ENCODE measurements around the gene HIC1.

The HIC1 gene

DNA sequence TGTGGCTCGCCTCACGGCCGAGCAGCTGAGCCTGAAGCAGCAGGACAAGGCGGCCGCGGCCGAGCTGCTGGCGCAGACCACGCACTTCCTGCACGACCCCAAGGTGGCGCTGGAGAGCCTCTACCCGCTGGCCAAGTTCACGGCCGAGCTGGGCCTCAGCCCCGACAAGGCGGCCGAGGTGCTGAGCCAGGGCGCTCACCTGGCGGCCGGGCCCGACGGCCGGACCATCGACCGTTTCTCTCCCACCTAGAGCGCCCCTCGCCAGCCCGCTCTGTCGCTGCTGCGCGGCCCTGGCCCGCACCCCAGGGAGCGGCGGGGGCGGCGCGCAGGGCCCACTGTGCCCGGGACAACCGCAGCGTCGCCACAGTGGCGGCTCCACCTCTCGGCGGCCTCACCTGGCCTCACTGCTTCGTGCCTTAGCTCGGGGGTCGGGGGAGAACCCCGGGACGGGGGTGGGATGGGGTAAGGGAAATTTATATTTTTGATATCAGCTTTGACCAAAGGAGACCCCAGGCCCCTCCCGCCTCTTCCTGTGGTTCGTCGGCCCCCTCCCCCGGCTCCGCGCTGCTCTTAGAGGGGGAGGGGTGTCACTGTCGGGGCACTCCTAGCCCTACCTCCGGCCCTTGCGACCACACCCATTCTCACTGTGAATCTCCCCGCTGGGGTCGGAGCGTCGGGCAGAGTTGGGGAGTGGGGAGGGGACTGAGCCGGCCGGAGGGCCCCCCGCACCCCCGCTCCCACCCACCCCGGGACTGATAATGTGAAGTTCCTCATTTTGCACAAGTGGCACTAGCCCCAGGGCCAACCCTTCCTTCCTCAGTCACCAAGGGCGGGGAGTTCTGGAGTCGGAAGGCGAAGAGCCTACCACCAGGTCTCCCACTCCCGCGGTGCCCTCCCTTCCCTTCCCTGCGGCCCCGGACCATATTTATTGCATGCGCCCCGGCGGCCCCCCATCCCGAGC lies 4.0 kb downstream of the HIC1 start:
- TF ChIP-seq POLR2AphosphoS5 (IDR thresholded peaks at IDR 0.05; ENCODE audit: low read depth) (no peak), GABPA (IDR thresholded peaks at IDR 0.05; ENCODE audit: low read depth) (no peak), SPI1 (IDR thresholded peaks at IDR 0.05; ENCODE audit: borderline replicate concordance, low read depth) (peak; percentile 4; the same call in 1 of the 2 replicates), REST (IDR thresholded peaks at IDR 0.05; ENCODE audit: insufficient replicate concordance, low read depth) (no peak)
- TF ChIP-seq, protein P1, sequence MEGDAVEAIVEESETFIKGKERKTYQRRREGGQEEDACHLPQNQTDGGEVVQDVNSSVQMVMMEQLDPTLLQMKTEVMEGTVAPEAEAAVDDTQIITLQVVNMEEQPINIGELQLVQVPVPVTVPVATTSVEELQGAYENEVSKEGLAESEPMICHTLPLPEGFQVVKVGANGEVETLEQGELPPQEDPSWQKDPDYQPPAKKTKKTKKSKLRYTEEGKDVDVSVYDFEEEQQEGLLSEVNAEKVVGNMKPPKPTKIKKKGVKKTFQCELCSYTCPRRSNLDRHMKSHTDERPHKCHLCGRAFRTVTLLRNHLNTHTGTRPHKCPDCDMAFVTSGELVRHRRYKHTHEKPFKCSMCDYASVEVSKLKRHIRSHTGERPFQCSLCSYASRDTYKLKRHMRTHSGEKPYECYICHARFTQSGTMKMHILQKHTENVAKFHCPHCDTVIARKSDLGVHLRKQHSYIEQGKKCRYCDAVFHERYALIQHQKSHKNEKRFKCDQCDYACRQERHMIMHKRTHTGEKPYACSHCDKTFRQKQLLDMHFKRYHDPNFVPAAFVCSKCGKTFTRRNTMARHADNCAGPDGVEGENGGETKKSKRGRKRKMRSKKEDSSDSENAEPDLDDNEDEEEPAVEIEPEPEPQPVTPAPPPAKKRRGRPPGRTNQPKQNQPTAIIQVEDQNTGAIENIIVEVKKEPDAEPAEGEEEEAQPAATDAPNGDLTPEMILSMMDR (IDR thresholded peaks at IDR 0.05; ENCODE audit: insufficient read depth, low read length) = peak; percentile 18
- H3K27me3 ChIP-seq (ENCODE audit: insufficient read depth, poor library complexity, severe bottlenecking) = peaks cover 8% of the 10 kb centered on the region
- peak overlapping the region; percentile 66 for H3K27ac ChIP-seq (replicated peaks)
- DNase-seq (ENCODE audit: low read depth in 1 of 2, low spot score in 1 of 2) = peak in 1 of 2 experiments; percentile 76
- peak overlapping the region; percentile 25 for H3K4me3 ChIP-seq (replicated peaks; ENCODE audit: insufficient read depth, low read length)

DNA sequence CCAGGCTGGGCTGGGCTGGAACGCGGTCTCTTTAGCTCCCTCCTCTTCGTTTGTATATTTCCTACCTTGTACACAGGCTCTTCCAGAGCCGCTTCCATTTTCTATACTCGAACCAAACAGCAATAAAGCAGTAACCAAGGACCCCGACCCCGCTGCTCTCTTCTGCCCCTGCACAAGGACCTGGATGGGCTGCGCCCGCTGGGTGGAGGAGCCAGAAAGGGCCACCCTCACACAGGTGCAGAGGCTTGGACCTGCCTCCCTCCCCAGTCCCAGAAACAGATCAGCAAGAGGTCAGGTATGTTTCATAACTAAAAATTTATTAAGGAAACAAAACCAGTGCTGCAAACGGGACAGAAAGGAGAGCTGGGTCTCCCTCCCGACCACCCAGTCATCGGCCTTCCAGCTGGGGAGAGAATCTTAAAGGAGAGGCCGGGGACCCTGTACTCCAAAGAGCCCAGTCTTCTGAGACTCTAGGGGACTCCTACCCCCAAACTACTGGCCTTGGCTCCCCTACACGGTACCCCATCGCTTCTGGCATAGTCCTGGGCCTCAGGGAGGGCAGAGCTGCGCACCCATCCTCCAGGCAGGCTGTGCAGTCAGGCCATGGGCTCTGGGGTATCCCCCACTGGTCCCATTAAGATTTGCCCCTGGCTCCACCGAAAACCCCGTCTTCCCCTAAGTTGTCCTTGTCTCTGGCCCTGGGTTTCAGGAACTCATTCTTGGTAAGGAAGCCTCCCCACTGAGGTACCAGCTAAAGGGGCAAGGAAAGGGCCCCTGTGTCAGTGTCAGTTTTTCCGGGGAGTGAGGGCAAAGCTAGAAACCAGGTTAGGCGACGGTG lies 4.9 kb downstream of the HIC1 start:
- no peak for TF ChIP-seq REST (IDR thresholded peaks at IDR 0.05; ENCODE audit: insufficient replicate concordance, low read depth)
- no peak for TF ChIP-seq SPI1 (IDR thresholded peaks at IDR 0.05; ENCODE audit: borderline replicate concordance, low read depth)
- Histone ChIP-seq H3K4me3 (replicated peaks; ENCODE audit: insufficient read depth, low read length) (no peak overlapping the region), H3K27me3 (ENCODE audit: insufficient read depth, poor library complexity, severe bottlenecking) (no peaks in the 10 kb centered on the region), H3K27ac (replicated peaks) (peak overlapping the region; percentile 66)
- DNase-seq (ENCODE audit: low read depth in 1 of 2, low spot score in 1 of 2) = no peak

- Histone ChIP-seq H3K4me3 (replicated peaks; ENCODE audit: insufficient read depth, low read length) (no peak overlapping the region), H3K27ac (replicated peaks) (no peak overlapping the region), H3K27me3 (ENCODE audit: insufficient read depth, poor library complexity, severe bottlenecking) (no peaks in the 10 kb centered on the region)
- no peak for DNase-seq (ENCODE audit: low read depth in 1 of 2, low spot score in 1 of 2)
- TF ChIP-seq GABPA (IDR thresholded peaks at IDR 0.05; ENCODE audit: low read depth) = no peak
- no peak for TF ChIP-seq SPI1 (IDR thresholded peaks at IDR 0.05; ENCODE audit: borderline replicate concordance, low read depth)
- TF ChIP-seq, protein P1 (IDR thresholded peaks at IDR 0.05; ENCODE audit: insufficient read depth, low read length) = no peak
Observed at GRCh38 chr17:2060385-2060658, 5.4 kb downstream of the HIC1 start.

All from HL-60 (cell line).